Retina (tissue), 1 donor: ENCODE results near the gene TNRC6B.
"Not testable (repeated sequence)": the region's sequence is repeated elsewhere in the genome, so short reads cannot be mapped to it uniquely, and the experiment has no call there.

Source experiments
- DNase-seq: peaks from one replicate; pipeline ENCODE4 v3.0.0-alpha.2; 2016

The TNRC6B gene

GRCh38 chr22:40177738-40178416 is at the start of gene TNRC6B:
Gene TNRC6B, plus strand, starts transcription at chr22:40177925. Its CDS starts 211 bp downstream, at chr22:40178136.
- peak; percentile 85 for DNase-seq

DNA sequence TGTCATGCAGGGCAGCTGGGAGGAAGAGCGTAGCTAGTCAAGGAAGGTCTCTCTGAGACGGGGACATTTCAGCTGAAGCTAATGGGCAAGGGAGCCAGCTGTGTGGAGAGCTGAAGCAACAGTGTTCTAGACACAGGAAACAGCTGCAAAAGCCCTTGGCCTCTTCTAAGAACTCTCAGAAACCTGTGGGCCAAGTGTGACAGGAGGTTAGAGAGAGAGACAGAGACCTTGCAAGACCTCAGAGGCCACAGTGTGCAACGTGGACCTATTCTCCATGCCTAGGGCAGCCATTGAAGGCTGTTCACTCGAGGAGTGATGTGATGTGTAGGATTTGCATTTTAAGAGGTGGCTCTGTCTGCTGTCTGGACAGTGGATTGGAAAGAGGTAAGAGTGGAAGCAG is 48.7 kb upstream of the TNRC6B start:
- DNase-seq: no peak

GRCh38 chr22:40137132-40137531 is 40.6 kb upstream of the TNRC6B start:
- DNase-seq: no peak

DNA sequence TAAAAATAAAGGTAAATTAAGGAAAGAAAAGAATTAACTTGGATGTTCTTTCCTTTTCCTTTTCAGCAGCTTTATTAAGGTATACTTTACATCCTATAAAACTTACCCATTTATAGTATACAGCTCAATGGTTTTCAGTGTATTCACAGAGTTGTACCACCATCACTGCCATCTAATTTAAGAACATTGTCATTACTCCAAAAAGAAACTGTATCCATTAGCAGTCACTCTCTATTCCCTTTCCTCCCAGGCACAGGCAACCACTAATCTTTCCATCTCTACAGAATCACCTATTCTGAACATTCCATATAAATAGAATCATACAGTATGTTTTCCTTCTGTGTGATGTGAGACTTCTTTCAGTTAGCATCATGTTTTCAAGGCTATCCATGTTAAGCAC is 38.9 kb upstream of the TNRC6B start:
- DNase-seq: no peak

DNA sequence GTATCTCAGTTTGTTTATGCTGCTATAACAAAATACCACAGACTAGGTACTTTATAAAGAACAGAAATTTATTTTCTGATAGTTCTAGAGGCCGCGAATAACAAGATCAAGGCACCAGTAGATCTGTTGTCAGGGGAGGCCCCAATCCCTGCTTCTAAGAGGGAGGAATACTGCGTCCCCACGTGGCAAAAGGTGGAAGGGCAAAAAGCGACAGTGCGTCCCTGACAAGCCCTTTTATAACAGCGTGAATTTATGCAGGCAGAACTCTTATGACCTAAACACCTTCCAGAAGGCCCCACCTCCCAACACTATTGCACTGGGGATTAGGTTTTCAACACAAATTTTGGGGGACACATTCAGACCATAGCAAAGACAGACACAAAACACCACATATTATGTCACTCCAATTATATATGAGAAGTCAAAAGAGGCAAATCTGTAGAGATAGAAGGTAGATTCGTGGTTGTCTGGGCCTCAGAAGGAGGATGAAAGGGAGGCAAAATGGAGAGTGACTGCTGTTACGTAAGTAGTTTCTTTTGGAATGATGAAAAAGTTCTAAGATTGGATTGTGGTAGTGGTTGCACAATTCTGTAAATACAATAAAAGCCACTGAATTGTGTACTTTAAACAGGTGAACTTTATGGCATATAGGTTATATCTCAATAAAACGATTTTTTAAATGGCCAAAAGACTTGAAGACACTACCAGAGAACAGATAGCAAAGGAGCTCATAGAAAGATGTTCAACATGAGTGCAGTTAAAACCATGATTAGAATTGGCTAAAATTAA is 30.1 kb upstream of the TNRC6B start:
- DNase-seq: no peak

- peak; percentile 15 for DNase-seq
Observed at GRCh38 chr22:40153192-40153591, 24.5 kb upstream of the TNRC6B start.

GRCh38 chr22:40153705-40154104 is 24.0 kb upstream of the TNRC6B start:
- DNase-seq: no peak

GRCh38 chr22:40156001-40156516 is 21.7 kb upstream of the TNRC6B start:
- DNase-seq: no peak

DNA sequence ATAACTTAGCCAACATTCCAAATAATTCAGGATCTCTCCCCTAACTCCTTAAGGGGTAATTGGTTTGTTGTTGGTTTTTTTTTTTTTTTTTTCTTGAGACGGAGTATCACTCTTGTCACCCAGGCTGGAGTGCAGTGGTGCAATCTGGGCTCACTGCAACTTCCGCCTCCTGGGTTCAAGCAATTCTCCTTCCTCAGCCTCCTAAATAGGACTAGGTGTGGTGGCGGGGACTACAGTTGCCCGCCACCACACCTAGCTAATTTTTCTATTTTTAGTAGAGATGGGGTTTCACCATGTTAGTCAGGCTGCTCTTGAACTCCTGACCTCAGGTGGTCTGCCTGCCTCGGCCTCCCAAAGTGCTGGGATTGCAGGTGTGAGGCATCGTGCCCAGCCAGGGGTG is 21.0 kb upstream of the TNRC6B start:
- not testable (repeated sequence) for DNase-seq

DNA sequence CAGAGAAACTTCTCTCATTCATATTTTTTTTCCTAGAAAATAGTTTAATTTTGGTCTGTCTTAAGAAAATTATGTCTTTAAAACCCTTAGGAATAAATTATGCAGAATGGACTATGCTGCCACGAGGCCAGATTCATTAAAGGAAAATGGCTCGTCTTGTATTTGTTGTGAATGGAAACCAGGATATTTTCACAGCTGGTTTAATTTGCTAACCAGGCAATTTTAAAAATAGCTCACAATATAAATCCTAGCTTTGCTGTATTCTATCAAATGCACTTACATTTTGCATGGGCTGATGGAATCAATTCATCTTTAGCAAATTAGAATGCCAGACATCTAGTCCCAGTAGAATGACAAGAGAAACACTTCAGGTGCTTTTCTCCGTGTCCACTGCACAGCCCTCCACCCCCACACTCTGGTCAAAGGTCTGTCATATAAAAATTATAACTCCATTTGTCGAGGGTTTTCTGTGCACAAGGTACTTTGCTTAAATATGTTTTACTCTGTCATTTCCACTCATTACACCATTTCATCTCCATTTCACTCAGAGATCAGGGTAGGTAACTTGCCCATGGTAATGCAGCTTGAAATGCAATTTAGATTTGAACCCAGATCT is 20.3 kb upstream of the TNRC6B start:
- no peak for DNase-seq

DNA sequence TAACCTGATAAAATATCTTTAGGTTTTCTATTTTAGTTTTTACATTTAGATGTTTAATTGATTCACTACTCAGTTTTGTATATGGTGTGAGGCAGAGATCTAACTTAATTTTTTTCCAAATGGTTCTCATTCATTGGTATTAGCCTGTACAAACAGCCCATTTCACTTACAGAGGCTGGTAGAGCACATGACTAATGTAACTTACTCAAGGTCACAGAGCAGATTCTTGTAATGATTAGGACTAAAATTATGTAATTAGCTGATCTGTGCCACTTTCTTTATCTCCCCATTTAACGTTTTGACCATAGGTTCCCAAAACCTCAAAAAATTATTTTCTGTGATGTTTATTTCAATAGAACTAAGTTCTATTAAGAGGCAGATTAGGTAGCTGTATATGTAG is 16.5 kb upstream of the TNRC6B start:
- DNase-seq: no peak

- not testable (repeated sequence) for DNase-seq
Observed at GRCh38 chr22:40165537-40165936, 12.2 kb upstream of the TNRC6B start.

GRCh38 chr22:40175611-40176244 is 2.0 kb upstream of the TNRC6B start:
- no peak for DNase-seq

- no peak for DNase-seq
Observed at GRCh38 chr22:40176921-40177737, 596 bp upstream of the TNRC6B start.

GRCh38 chr22:40178417-40179409 is 988 bp downstream of the TNRC6B start:
- peak; percentile 76 for DNase-seq

- no peak for DNase-seq
Observed at GRCh38 chr22:40179526-40179925, 1.8 kb downstream of the TNRC6B start.

DNA sequence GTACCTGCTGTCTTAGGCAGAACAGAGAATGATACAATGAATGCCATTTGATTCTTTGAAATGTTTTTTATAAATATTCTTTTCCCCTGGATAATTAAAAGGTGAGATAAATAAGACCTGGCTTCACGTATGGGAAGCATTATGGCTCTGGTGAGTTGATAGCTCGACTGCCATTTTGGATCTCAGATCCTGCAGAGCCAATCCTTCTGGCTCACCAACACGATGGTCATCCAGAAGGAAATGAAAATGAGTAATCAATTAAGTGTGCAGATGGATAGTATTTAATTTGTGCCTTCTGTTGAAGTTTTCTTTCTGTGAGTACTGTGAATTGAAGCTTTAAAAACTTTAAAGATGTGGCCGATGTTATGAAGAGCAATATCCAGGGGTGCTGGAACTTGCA is 2.7 kb downstream of the TNRC6B start:
- no peak for DNase-seq

DNA sequence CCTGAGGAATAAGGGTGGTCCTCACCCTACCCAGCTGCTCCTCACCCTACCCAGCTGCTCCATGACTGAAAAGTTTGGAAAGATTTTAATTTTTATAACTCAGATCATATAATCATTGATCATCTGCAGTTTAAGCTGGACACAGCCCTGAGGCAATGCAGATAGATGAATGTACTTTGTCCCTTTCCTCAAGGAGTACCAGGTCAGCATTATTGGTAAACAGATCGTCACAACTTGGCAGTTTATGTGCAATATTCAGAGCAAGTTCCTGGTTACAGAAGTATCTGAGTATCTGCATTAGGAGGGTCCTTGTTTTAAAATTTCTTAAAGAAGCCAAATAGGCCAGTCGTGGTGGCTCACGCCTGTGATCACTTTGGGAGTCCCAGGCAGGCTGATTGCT is 3.6 kb downstream of the TNRC6B start:
- no peak for DNase-seq

GRCh38 chr22:40182231-40182835 is 4.6 kb downstream of the TNRC6B start:
- no peak for DNase-seq

GRCh38 chr22:40183029-40183581 is 5.4 kb downstream of the TNRC6B start:
- DNase-seq: no peak
